Measurements from ENCODE around the gene DNMT3A.

- TF ChIP-seq CTCF (IDR thresholded peaks at IDR 0.05) (no peak), POLR2AphosphoS5 (IDR thresholded peaks at IDR 0.05) (no peak), POLR2A (IDR thresholded peaks at IDR 0.05) (no peak), EP300 (IDR thresholded peaks at IDR 0.05; ENCODE audit: low read depth) (no peak)
Observed at GRCh38 chr2:25202275-25202674, 139.4 kb downstream of the DNMT3A start.
